Esophagus squamous epithelium (tissue), 4 donors: Measurements from ENCODE around the gene RAET1G.

Experiments used
- CTCF ChIP-seq, 6 experiments: fragments of 450-650 bp in 4 of 6; fragments of 200-600 bp in 2 of 6; sonication (generic) in 2 of 6; IDR thresholded peaks; one replicate each; pipeline ENCODE4 v1.5.1; 2016 to 2019; ENCODE audit warnings: antibody characterized with exemption in 6 of 6, mild to moderate bottlenecking in 4 of 6, moderate library complexity in 4 of 6
- POLR2A ChIP-seq, 4 donors: fragments of 450-650 bp; IDR thresholded peaks; one replicate each; pipeline ENCODE4 v1.6.1; 2017; ENCODE audit warnings: antibody characterized with exemption in 4 of 4, mild to moderate bottlenecking in 4 of 4, moderate library complexity in 3 of 4

- TF ChIP-seq CTCF (IDR thresholded peaks at IDR 0.05) (no peak), POLR2A (IDR thresholded peaks at IDR 0.05) (no peak)
These were observed 33.6 kb downstream of the RAET1G start for GRCh38 chr6:149889326-149889725.
